Heart right ventricle (tissue), 16 donors: Measurements from ENCODE around the gene PTRH1. TPM values are rescaled to one million over a fixed set of nuclear protein-coding genes. Genes with fewer than 3 reads are reported as not detected.
A peak's percentile ranks its signal among the peaks of the same experiment; 100 is the strongest.

Experiments used
- ATAC-seq, 8 donors: fragments of 200-7000 bp; cut with Tn5 transposase; one replicate each; pipeline ENCODE4 v1.9.1; 2020; ENCODE audit warnings: mild to moderate bottlenecking in 8 of 8, moderate library complexity in 8 of 8, moderate number of reproducible peaks in 1 of 8
- DNase-seq, 2 donors: peaks; one replicate each; pipeline ENCODE4 v3.0.0-alpha.2; 2020
- H3K27ac ChIP-seq, 10 donors: fragments of 200-600 bp; sonication (generic) in 2 of 10; one replicate each; pipeline versions ENCODE4 v1.5.0 to v1.8.0; 2020 to 2022; ENCODE audit warnings: mild to moderate bottlenecking in 3 of 10
- H3K27me3 ChIP-seq, 7 donors: fragments of 200-600 bp; one replicate each; pipeline ENCODE4 v1.8.0; 2021 to 2022; ENCODE audit warnings: mild to moderate bottlenecking in 2 of 7
- H3K36me3 ChIP-seq, 9 donors: fragments of 200-600 bp; sonication (generic) in 1 of 9; one replicate each; pipeline versions ENCODE4 v1.5.0 to v1.8.0; 2020 to 2022; ENCODE audit warnings: mild to moderate bottlenecking in 2 of 9
- H3K4me1 ChIP-seq, 9 donors: fragments of 200-600 bp; sonication (generic) in 1 of 9; one replicate each; pipeline versions ENCODE4 v1.5.0 to v1.8.0; 2020 to 2022; ENCODE audit warnings: mild to moderate bottlenecking in 4 of 9
- H3K4me3 ChIP-seq, 10 donors: fragments of 200-600 bp; sonication (generic) in 2 of 10; one replicate each; pipeline versions ENCODE4 v1.5.0 to v1.8.0; 2020 to 2022; ENCODE audit warnings: mild to moderate bottlenecking in 7 of 10, moderate library complexity in 2 of 10
- H3K9me3 ChIP-seq, 11 donors: fragments of 200-600 bp in 10 of 11; sonication (generic) in 2 of 11; one replicate each; pipeline versions ENCODE4 v1.5.0 to v1.8.0; 2013 to 2022; ENCODE audit warnings: mild to moderate bottlenecking in 2 of 11, control low read depth in 1 of 11, moderate library complexity in 1 of 11
- WGBS, 2 donors: extraction: QIAGEN DNeasy Blood & Tissue Kit; methylation state at CpG; one replicate each; pipeline ENCODE4 v1.1.7; 2013; ENCODE audit warnings: inconsistent platforms in 1 of 2; 5-methylcytosine and 5-hydroxymethylcytosine counted together
- intact Hi-C, 10 donors: fragments of 100-400 bp; cut with DNase I; formaldehyde crosslinking; loops; one replicate each; pipeline versions ENCODE4 v1.11.1 to v1.14.2; 2022
- polyA plus RNA-seq, 2 donors: library from polyadenylated mRNA; stranded (reverse); fragments of 200-250 nt; gene quantifications; one replicate each; pipeline ENCODE4 v1.2.3, GENCODE V29; 2013
- total RNA-seq, 10 donors: library from RNA; stranded (reverse); fragmentation: NEBNext Ultra II Directional in 3 of 10; extraction: Animal tissue kit (Norgen Biotek cat#: 25700) in 3 of 10; gene quantifications; one replicate each; pipeline versions ENCODE4 v1.2.1 to v1.2.4, GENCODE V29; 2021 to 2023
- TF ChIP-seq, protein P1 (sequence below), 9 donors: fragments of 200-600 bp; sonication (generic) in 2 of 9; IDR thresholded peaks; one replicate each; pipeline versions ENCODE4 v1.5.0 to v1.8.0; 2021 to 2022; ENCODE audit warnings: antibody characterized with exemption in 9 of 9, mild to moderate bottlenecking in 5 of 9, moderate library complexity in 1 of 9
- donor health status: Arrhythmogenic right ventricular cardiomyopathy.
- donor health status: ischemic (EF 13 %, LVEDD 7.1; RV severe dilation, severe dysfunction).
- donor health status: healthy with polysubstance abuse.
- donor health status: DM: no; HTN: yes; CAD: no.
- donor health status: DM: no; HTN: no; CAD: no.
- donor health status: ischemic (EF 25% LVEDD 6.9; RV normal size, moderate dysfunction).
- donor health status: ischemic (EF 25% LVEDD 5.7; RV mildly dilated, moderate dysfunction).
- donor health status: healthy.
- donor health status: DM: yes; HTN: yes; CAD: no.
- donor health status: Ischemic cardiomyopathy.
- donor health status: ischemic (EF 35%, LVEDD 5.7; RV mildly dilated, moderate dysfunction).
- donor health status: nonischemic (EF 11% LVEDD 7.7; RV severe dilation, severe dysfunction).
- donor health status: DM: yes; HTN: yes; CAD: no.
- donor health status: PGD.
- donor health status: ischemic (EF 29% LVEDD 5.4; RV normal size, mild dysfunction).
- donor health status: nonischemic (EF 23%, LVEDD 6.1; RV moderate dilation, normal function).

Gene PTRH1
- total and polyA plus RNA-seq, 12 donors: 8.1 to 47.0 (median 11.5) TPM

DNA sequence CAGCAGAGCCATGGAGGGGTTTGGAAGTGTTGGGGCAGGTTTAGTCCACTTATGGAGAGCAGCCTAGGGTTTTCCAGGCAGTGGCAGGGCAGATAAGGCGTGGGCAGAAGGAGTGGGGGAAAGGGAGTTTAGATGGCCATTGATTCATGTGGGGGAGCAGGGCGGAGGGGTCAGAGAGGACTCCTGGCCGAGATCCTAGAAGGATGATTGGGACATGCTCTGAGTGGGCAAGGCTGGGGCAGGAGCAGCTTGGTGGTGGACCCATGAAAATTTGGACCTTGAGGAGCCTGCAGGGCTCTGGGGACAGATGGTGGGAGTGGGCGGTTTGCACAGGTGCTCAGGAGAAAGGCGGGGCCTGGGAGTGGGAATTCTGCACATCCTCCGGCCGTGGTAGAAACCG is 37.7 kb upstream of the PTRH1 start:
- no peaks in the 10 kb centered on the region for H3K9me3 ChIP-seq
- H3K36me3 ChIP-seq: peaks cover 0 to 74% (median 28%) of the 10 kb centered on the region in 9 donors
- H3K4me1 ChIP-seq: peaks cover 5 to 64% (median 17%) of the 10 kb centered on the region in 9 donors
- DNase-seq: no peak
- TF ChIP-seq, protein P1, sequence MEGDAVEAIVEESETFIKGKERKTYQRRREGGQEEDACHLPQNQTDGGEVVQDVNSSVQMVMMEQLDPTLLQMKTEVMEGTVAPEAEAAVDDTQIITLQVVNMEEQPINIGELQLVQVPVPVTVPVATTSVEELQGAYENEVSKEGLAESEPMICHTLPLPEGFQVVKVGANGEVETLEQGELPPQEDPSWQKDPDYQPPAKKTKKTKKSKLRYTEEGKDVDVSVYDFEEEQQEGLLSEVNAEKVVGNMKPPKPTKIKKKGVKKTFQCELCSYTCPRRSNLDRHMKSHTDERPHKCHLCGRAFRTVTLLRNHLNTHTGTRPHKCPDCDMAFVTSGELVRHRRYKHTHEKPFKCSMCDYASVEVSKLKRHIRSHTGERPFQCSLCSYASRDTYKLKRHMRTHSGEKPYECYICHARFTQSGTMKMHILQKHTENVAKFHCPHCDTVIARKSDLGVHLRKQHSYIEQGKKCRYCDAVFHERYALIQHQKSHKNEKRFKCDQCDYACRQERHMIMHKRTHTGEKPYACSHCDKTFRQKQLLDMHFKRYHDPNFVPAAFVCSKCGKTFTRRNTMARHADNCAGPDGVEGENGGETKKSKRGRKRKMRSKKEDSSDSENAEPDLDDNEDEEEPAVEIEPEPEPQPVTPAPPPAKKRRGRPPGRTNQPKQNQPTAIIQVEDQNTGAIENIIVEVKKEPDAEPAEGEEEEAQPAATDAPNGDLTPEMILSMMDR (IDR thresholded peaks at IDR 0.05): no peak
- H3K27me3 ChIP-seq: peaks cover 0 to 40% (median 27%) of the 10 kb centered on the region in 7 donors
- no peak overlapping the region for H3K4me3 ChIP-seq
- intact Hi-C loops: no loop called here
- no peak for ATAC-seq
- WGBS, 2 donors: 72 to 82% methylated on average over 8 of the region's 8 CpGs
- H3K27ac ChIP-seq: peak overlapping the region in 2 of 10 donors; percentile 80 to 84

GRCh38 chr9:127751269-127752054 is 36.0 kb upstream of the PTRH1 start:
- H3K36me3 ChIP-seq: peaks cover 0 to 81% (median 28%) of the 10 kb centered on the region in 9 donors
- H3K27me3 ChIP-seq: peaks cover 0 to 32% (median 27%) of the 10 kb centered on the region in 7 donors
- 35 to 37% methylated on average over 10 of the region's 10 CpGs for WGBS, 2 donors
- ATAC-seq (peak in 3 of 8 donors; percentile 33 to 48 (median 35)), DNase-seq (no peak)
- intact Hi-C loops: no loop called here
- H3K9me3 ChIP-seq: no peaks in the 10 kb centered on the region
- H3K4me3 ChIP-seq: no peak overlapping the region
- TF ChIP-seq, protein P1 (IDR thresholded peaks at IDR 0.05): no peak
- peak overlapping the region in 1 of 10 donors; percentile 22 for H3K27ac ChIP-seq
- H3K4me1 ChIP-seq: peaks cover 5 to 48% (median 12%) of the 10 kb centered on the region in 9 donors

DNA sequence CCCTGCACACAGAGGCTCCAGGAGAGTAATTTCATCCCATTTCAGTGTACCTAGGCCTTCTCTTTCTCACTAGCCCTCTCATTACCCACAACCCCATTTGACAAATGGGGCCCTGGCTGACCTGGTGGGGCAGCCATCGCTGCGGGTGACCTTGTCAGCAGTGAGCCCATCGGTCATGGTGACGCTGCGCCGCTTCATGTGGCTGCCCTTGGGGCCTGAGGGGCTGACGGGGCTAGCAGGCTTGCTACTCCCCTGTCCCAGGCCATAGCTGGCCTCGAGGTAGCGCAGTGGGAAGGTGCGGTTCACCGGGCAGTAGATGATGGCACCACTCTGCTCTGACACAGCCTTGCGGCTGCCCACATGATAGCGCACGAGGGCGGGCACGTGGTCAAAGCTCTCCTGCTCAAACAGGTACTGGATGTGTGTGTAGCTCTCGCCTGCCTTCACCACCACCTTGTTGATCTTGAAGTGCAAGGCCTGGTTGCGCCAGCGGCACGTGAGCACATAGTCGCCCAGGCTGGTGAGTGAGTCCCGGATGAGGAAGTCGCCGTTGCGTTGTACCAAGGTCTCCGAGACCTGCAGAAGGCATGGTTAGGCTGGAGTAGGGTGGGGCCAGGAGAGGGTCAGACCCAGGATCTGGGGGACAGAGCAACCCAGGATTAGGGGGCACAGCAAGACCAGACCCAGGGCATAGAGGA is 33.8 kb upstream of the PTRH1 start:
- H3K27me3 ChIP-seq: peaks cover 0 to 13% (median 6%) of the 10 kb centered on the region in 7 donors
- no peak overlapping the region for H3K4me3 ChIP-seq

More for the DNA sequence above, 33.8 kb upstream of the PTRH1 start:
- no peak overlapping the region for H3K27ac ChIP-seq
- WGBS, 2 donors: 89 to 93% methylated on average over 26 of the region's 26 CpGs
- H3K36me3 ChIP-seq: peaks cover 0 to 87% (median 28%) of the 10 kb centered on the region in 9 donors
- ATAC-seq (no peak), DNase-seq (no peak)
- intact Hi-C loops: loop anchor here in 1 of 10 donors (5.0 kb wide), 1 partner anchor 33 kb away; no protein-coding TSS in a partner anchor
- peaks cover 0 to 29% (median 3%) of the 10 kb centered on the region in 9 donors for H3K4me1 ChIP-seq
- no peaks in the 10 kb centered on the region for H3K9me3 ChIP-seq
- TF ChIP-seq, protein P1 (IDR thresholded peaks at IDR 0.05): no peak
